ENCODE data around the gene MAP3K7CL.

Gene MAP3K7CL

DNA sequence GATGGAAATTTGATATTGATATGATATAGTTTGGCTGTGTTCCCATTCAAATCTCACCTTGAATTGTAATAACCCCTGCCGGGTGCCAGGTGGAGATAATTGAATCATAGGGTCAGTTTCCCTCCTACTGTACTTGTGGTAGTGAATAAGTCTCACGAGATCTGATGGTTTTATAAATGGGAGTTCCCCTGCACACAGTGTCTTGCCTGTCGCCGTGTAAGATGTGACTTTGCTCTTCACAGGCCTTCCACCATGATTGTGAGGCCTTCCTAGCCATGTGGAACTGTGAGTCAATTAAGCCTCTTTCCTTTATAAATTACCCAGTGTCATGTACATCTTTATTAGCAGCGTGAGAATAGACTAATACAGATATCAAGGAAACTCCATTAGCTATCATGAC, 74.6 kb downstream of the MAP3K7CL start:
- no peak for DNase-seq

DNA sequence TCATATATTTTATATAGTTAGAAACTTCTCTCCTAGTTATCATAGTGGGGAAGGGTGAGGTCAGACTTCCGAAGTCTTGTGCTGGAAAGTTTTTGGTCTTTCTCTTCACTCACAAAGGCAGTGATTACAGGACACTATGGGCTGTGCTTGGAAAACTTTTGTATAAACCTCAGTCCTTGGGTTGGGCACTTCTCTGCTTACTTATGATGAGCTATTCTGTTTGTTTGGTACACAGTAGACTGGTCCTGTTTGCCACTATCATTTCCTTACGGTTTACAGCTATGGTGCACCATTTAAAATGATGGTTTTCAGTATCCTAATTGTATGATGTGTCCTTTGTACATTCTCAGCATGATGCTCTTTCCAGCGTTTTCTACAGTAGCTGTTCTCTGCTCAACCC, 75.5 kb downstream of the MAP3K7CL start:
- no peak for DNase-seq

DNA sequence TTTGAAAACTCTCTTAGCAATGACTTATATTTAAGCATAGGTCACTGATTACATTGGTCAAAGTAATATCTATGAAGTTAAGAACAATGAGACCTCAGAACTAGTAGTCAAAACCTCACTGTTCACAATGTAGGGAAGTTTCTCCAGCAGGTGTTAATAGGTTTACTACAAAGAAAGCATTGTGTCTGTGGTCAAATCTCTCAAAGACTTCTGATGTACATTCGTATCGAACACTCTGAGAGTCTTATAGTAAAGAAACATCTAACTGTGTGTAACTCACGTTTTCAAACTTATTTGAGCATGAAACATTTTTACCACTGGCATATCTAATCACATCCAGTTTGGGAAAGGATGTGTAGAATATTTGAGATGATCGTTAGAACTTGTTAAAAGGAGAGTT, 76.0 kb downstream of the MAP3K7CL start:
- DNase-seq = no peak

DNA sequence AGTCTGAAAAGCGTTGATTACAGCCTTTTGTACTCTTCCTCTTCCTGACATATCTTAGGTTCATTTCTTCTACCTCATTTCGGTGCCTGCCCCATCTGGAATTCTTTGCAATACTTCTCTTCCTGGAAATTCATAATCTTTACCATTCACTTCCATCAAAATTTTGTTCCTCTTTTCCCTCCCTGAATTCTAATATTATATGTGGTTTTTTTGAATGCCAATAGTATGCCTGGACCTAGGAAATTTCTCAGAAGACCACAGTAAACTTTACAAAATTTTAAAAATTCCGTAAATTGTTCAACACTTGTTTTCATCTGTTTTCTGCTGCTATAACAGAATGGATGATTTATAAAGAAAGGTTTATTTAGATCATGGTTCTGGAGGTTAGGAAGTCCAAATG, 76.8 kb downstream of the MAP3K7CL start:
- DNase-seq = no peak

DNA sequence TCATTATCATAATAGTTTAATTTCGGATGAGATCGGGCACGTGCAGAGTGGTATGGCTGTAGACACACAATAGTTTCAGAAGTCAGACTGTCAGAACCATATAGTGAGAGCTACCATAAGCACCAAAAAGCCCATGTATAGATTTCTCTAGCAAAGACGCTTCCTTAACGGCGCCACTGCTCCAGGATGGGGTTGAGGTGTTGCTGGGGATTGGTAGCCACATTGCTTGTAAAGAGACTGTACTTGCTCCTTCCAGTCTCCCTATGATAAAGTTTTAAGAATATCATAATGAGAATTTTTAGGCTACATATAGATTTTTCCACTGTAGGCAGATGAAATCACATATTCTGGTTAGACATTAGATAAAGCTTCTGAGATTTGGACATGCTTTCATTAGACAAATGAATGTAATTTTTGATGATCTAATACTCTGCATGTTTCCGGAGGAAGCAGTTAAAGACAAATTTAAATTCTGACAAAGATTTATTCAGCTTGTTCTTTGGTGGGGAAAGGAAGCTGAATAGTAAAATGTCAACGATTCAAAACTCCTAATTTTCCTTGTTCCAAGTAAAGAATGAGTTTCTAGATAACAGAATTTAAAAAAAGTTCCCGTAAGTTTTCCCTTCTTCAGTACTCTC, 77.7 kb downstream of the MAP3K7CL start:
- no peak for DNase-seq

DNA sequence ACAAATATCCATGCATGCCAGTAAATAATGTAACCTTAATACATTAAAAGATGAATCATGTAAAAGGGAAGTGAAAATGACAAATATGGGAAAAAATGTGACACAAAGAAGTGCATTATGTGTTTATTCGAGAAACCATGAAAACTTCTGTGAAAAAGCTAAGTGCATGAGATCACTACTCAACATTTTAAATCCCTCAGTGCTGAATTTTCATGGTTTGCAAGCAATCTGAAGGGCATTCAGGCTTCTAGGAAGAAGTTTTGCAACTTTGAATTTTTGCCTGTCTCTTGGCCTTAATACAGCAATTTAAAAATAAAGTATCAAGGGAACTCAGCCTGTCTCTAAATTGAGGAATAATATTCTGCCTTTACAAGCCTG, 78.2 kb downstream of the MAP3K7CL start:
- DNase-seq = no peak

DNA sequence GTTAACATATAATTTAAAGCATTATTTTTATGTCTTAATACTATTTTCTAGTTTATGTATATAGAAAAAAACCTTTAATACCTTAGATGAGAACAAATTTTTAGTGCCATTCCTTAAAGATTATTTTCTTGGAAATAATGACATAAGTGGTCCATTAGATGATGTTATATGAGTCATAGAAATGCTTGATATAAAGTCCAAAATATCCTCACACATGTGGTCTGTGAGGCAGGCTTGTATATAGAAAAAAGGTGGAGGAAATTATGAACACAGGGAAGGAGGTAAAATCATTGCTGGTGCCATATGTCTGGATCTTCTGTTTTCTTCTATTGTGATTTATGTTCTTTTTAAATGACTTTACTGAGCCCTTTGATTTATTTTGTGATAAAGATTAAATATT, 79.3 kb downstream of the MAP3K7CL start:
- no peak for DNase-seq

DNA sequence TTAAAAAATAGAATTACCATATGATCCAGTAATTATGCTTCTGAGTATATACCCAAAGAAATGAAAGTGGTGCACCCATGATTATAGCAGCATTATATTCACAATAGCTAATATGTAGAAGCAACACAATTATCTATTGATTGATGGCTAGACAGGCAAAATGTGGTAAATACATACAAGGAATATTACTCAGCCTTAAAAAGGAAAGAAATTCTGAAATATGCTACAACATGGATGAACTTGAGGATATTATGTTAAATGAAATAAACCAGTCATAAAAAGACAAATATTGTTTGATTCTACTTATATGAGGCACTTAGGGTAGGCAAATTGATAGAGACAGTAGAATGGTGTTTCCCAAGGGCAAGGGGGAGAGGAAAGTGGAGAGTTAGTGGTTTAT, 80.8 kb downstream of the MAP3K7CL start:
- DNase-seq = no peak

DNA sequence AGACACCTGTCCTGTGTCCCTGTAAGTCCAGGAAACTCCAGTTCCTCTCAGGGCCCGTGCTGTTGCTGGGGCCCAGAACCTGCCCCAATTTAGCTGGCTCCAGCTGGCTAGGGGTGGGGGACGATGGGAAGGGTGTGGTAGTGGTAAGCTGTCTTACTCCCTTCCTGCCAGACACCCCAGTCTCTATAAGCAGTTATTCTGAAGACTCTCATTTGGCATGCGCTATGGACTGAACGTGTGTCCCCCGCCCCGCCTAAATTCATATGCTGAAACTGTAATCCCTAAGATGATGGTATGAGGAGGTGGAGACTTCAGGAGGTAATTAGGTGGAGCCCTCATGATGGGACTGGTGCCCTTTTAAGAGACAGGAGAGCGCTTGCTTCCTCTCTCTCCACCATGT, 82.0 kb downstream of the MAP3K7CL start:
- no peak for DNase-seq

DNA sequence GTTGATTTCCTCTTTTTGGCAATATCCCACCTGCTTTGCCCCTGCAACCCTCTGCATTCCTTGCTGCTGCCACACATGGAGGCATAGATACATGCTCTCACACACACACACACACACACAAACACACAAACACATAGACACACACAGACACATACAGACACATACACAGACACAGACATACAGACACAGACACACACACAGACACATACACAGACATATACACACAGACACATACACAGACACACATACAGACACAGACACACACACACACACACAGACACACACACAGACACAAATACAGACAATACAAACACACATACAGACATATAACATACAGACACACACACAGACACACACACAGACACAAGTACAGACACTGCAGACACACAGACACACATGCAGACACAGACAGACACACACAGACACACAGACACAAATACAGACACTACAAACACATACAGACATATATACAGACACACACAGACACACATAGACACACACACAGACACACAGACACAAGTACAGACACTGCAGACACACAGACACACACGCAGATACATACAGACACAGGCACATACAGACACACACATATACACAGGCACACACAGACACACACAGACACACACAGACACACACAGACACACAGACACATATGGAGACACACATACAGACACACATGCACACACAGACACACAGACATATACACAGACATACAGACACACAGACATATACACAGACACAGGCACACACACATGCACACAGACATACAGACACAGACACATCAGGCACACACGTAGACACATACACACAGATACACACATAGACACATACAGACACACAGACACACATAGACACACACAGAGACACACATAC, 83.3 kb downstream of the MAP3K7CL start:
- DNase-seq = no peak

DNA sequence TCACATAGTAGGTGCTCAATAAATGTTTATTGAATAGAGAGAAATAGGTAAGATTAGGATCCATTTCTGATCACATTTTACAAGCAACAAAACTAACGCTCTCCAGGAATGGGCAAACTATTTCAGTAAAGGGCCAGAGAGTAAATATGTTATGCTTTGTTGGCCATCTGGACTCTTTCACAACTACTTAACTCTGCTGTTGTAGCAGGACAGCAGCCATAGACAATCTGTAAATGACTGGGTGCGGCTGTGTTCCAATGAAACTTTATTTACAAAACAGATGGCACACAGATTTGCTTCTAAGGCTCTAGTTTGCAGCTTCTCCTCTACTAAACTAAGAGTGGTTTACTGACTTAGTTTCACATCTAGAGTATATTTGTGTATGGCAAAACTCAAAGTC, 85.3 kb downstream of the MAP3K7CL start:
- no peak for DNase-seq

DNA sequence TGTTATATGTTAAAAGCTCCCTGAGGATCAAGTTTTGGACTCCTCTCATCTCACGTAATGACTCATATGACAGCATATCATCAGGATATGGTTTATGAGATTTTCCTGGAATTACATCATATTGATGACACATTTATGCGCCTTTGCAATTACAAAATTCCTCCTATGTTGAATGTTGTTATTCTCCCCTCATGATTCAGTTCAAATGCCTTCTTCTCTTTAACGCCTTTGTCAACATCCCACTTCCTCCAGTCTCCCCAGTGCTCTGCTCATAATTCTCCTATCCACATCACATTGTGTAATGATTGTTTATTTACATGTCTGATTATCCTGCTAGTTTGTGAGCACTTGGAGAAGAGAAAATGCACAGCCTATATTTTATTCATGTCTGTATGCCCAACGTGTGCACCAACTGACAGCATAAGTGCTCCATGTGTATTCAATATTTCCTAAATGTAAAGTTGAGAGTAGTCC, 87.4 kb downstream of the MAP3K7CL start:
- DNase-seq = no peak

DNA sequence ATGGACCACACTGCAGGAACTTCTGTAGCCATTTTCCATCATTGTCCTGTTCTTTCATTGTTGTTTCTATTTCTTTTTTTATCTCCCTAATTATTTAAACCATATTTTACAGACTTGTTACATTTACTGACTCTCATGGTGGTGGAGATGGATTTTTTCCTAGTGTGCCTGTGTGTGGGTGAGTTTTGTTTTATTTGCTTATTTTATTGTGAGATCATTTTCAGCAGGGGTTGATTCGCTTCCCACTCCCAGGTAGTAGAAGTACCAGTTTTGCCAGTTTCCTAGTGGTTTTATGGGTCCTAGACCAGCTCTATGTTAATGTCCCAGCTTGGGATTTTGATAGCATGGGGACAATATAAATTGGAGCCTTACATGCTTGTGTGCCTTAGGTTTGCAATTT, 88.3 kb downstream of the MAP3K7CL start:
- no peak for DNase-seq

DNA sequence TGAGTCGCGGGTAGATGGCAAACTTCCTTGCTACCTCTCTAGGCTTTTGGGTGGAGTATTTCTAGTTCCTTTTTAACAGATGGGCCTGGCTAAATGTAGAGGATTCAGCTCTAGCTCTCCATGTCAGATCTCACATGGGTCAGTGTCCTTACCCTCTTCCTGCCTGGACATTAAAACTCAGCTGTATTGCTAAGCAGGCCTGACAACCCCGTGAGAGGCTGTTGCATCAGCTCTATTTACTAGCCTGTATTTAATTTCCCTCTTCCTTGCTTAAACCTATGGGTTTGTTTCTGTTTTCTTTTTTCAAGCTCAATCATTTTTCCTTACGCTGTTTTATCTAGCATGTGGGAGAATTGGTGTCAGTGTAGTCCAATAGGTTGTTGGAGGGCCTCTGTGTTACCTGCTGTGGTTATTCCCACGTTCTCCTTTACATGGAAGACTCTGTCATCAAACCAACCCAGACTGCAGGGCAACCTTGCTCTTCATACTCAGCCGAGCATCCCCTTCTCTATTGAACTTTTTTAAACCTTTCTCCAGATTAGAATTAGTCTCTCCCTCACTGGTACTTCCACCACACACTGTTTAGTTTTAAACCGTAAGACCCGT, 88.8 kb downstream of the MAP3K7CL start:
- DNase-seq = no peak

DNA sequence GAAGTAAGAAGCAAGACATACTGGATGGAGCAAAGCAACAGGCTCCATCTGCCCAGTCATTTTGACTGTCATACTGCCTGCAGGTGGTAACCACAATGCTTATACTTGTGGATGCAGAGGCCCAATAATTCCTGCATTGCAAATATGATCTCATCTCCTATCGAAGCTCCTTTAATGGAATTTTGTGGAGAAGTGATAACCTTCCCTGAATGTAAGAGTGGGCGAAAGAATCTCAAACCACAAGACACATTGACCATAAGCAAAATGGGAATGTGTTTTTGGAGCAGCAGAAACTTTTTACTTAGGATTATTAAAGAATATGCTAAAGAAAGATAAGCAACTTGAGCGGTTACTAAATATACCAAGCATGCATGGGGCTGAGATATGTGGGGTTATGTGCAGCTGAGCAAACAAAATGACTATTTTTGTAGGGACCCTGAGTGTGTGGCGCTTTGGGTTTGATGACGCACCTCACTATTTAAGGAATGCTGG, 90.9 kb downstream of the MAP3K7CL start:
- no peak for DNase-seq

DNA sequence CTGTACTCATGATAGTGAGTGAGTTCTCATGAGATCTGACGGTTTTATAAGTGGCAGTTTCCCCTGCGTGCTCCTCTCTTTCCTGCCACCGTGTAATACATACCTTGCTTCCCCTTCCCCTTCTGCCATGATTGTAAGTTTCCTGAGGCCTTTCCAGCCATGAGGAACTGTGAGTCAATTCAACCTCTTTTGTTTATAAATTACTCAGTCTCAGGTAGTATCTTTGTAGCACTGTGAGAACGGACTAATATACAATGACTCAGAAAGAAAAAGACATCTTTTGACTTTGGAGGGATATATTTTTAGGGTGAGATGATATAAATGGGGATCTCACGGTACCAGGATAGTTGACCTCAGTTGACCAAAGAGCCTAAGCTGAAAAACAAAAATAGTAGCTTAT, 93.6 kb downstream of the MAP3K7CL start:
- no peak for DNase-seq
